Measurements from ENCODE around the gene CTNNAL1.
"Not testable (repeated sequence)": the region's sequence is repeated elsewhere in the genome, so short reads cannot be mapped to it uniquely, and the experiment has no call there.

The CTNNAL1 gene, protein sequence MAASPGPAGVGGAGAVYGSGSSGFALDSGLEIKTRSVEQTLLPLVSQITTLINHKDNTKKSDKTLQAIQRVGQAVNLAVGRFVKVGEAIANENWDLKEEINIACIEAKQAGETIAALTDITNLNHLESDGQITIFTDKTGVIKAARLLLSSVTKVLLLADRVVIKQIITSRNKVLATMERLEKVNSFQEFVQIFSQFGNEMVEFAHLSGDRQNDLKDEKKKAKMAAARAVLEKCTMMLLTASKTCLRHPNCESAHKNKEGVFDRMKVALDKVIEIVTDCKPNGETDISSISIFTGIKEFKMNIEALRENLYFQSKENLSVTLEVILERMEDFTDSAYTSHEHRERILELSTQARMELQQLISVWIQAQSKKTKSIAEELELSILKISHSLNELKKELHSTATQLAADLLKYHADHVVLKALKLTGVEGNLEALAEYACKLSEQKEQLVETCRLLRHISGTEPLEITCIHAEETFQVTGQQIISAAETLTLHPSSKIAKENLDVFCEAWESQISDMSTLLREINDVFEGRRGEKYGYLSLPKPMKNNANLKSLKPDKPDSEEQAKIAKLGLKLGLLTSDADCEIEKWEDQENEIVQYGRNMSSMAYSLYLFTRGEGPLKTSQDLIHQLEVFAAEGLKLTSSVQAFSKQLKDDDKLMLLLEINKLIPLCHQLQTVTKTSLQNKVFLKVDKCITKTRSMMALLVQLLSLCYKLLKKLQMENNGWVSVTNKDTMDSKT

DNA sequence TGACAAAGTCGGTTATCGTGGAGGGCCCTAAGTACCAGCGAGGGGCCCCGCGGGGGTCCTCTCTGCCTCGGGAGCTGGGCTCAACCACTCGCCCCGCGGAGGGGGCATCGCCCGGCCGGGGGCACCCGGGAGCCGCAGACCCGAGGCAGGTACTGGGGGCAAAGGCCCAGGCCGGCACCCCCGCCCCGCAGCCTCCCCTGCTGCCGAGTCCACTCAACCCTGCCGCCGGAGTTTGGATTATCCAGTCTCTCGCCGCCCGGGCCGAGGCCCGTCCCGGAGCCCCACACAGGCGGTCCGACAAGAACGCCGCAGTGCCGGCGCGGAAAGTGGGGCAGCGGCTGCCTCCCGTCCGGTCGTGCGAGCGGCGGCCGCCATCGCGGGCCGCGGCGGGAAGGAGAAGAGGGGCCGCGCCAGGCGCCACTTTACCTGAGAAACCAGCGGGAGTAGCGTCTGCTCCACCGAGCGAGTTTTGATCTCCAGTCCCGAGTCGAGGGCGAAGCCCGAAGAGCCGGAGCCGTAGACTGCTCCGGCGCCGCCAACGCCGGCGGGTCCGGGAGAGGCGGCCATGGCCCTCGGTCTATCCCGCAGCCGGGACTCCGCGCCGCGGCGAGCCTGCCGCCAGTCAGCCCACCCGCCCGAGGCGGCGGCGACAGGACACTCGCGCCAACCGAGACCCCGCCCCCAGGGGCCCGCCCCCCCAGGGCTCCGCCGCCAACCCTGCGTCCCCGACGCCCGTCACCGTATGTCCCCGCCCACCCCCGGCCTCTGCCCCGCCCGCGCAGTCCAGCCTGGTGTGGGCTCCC lies at the start of gene CTNNAL1:
TSS of gene CTNNAL1 (minus strand) at position 624 of the 803 bp plus-strand sequence. CDS start at position 567, 57 bp downstream.
- peak; percentile 92 for DNase-seq

DNA sequence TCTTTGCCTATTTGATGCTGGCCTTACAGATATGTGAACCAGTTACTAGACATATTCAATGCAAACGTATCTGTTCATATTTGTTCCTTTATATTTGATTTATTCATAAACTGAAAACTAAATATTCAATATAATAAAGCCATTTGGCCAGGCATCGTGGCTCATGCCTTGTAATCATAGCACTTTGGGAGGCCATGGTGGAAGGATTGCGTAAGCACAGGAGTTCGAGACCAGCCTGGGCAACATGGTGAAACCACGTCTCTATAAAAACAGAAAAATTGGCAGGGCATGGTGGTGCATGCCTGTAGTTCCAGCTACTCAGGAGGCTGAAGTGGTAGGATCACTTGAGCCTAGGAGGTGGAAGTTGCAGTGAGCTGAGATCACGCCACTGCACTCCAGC lies 49.2 kb upstream of the CTNNAL1 start:
- DNase-seq: no peak

DNA sequence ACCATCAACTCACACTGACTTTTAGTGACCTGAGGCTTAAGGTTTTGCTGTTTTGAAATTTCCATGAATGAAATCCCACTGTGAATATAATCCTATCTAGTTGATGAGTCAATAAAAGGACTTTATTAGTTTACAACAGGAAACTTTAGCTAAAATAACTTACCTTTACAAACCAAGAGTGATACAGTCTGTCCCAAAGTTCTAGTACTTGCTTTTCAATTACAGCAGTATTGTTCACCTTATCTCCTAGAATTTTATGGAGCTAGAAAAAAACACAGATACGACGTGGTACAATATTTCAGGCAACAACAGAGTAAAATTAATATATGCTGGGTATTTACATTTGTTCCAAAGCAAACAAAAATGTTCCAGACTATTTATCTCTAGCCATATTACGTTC lies 46.9 kb upstream of the CTNNAL1 start:
- no peak for DNase-seq

DNA sequence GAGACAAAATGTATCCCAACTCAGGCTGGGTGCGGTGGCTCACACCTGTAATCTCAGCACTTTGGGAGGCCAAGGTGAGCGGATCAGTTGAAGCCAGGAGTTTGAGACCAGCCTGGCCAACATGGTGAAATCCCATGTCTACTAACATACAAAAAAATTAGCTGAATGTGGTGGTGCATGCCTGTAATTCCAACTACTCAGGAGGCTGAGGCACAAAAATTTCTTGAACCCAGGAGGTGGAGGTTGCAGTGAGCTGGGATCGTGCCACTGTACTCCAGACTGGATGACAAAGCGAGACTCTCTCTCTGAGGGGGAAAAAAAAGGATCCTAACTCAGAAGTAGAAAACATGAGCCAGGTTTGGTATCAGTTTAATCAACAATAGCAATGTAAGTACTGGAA lies 39.8 kb upstream of the CTNNAL1 start:
- DNase-seq: not testable (repeated sequence)

DNA sequence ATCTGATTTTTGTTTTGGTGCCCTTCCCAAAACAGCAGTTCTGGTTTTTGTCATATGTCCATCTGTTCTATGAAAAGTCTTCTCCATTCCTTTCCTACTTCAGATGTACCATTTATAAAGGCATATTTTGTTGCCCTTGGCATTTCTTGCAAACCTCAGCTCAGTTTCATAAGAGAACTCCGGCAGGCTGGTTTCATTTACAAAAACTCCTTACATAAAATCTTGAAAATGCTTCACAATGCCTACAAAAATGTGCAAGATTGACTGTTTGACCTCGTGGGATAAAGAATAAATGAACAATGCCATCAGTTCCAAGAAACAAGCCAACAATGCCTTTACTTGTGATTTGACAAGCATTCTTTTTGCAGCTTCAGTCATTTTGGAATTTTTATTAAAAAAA lies 39.1 kb upstream of the CTNNAL1 start:
- DNase-seq: no peak

DNA sequence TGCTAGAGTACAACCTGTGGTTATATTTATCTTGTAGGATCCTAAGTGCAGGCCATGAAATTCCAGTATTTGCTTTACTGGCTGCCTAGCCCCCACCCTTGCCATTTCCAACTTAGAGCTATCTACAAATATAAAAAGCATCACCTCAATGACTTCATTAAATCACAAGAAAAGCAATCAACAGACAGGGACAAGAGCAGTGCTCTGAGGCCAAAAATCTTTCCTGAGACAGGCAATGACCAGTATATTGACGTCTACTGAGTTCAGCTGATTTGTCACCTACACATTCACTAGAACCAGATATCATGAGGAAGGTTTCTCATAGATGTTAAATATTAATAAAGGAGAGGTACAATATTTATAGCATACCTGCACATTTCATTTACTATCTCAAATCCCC lies 38.4 kb upstream of the CTNNAL1 start:
- no peak for DNase-seq

DNA sequence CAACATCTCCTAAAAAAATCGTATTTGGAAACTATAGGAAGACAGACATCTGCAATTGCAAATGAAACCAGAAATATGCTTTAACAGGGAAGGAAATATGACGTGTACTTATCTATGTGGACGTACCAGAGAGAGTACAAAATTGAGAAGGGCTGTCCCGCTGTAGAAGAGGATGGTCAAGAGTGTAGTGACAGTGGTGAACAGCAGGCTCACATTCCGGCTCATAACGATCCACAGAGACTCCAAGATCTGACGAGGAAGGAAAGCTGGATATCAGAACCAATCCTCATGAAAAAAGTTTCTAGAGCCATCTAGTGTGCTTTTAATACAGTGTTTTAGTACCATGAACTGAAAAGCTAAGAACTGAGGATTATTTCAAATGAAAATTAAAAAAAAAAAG lies 37.1 kb upstream of the CTNNAL1 start:
- DNase-seq: no peak

DNA sequence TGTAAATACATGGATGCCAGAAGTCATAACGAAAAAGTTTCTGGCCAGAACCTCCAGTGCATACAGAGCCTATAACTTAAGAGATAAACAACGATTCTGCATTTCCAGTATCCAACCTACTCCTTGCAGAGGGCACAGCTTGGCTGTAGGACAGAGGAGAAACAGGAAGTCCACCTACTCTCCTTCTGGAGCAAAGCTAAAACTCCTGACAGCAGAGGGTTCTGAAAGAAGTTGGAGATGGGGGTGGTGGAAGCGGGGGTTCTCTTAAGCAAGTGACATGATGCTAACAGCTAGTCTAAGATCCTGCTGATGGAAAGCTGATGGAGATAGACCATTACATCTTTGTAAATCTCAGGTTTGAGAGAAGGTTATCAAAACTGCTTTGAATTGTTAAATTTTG lies 35.5 kb upstream of the CTNNAL1 start:
- no peak for DNase-seq

DNA sequence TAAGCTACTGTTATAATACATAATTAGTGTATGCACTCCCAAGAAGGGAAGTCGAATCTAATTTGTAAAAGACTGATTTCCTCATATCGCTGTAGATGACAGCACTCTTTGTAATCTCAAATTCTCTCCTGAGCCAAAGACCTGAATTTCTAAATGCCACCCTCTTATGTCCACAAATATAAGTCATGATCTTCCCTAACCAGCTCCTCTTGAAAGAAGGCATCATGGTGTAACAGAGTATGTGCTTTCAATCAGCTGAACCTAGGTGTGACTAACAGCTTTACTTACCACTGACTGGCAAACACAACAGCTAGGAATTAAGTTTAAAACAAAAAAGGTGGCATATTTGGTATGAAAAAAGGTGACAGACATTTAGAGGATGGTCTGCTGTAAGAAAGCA lies 34.0 kb upstream of the CTNNAL1 start:
- DNase-seq: no peak

DNA sequence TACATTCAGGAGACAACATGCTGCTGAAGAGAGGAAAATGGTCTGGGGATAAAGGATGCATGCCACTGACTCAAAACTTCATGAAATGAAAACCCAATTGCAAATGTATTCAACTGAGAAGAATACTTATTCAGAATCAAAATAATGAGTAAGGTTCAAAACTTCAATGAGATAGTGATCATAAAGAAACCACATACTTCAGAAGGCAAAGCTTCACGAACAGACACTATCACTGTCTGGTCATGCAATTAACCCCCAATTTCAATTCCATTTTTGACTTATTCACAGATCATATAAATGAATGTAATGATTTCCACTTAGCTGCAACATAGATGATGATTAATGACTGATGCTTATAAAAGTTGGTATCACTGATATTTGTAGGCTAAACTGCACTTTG lies 33.0 kb upstream of the CTNNAL1 start:
- peak; percentile 27 for DNase-seq

DNA sequence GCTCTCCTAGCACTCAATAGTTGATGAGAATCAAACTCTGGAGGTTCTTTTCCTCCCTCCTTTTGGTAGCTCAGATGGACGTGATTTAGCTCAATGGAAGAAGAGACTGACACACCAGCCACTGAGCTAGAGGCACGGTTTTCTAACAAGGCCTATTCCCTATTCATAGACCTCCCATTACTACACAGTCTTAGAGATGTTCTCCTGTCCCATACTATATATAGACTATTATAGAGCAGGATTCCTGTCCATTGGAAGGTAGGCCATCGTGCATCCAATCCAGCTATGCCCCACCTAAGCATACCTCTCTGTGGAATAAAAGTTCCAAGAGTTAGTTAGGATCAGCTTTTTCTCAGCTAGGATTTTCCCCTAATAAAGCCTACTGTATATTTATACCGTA lies 30.3 kb upstream of the CTNNAL1 start:
- no peak for DNase-seq

DNA sequence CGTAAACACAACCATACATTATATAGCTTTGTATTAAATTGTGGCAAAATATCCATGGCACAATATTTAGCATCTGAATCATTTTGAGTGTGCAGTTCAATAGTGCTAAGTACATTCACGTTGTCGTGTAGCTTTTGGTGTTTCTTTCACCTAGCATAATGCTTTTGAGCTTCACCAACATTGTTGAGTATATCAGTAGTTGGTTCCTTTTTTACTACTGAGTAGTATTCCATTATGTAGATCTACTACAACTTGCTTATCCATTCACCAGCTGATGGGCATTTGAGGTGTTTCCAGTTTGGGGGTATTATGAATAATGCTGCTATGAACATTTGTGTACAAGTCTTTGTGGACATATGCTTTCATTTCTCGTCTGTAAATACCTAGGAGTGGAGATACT lies 27.3 kb upstream of the CTNNAL1 start:
- no peak for DNase-seq

DNA sequence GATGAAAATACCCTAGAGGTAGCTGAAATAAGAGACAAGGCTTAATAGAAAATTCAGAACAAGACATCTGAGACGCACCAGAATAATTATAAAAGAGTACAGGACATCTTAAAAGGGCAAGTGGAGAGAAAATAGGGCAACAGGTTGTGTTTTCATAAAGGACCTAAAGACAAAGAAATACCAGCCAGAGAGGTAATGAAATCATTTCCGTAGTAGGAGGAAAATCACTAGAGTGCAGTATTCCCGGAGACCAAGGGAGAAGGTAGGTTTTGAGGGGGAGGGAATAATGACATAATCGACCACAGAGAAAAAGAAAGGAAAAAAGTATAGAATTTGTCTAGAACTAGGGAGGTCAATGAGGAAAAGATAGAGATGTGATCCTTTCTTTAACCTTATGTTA lies 26.2 kb upstream of the CTNNAL1 start:
- no peak for DNase-seq

DNA sequence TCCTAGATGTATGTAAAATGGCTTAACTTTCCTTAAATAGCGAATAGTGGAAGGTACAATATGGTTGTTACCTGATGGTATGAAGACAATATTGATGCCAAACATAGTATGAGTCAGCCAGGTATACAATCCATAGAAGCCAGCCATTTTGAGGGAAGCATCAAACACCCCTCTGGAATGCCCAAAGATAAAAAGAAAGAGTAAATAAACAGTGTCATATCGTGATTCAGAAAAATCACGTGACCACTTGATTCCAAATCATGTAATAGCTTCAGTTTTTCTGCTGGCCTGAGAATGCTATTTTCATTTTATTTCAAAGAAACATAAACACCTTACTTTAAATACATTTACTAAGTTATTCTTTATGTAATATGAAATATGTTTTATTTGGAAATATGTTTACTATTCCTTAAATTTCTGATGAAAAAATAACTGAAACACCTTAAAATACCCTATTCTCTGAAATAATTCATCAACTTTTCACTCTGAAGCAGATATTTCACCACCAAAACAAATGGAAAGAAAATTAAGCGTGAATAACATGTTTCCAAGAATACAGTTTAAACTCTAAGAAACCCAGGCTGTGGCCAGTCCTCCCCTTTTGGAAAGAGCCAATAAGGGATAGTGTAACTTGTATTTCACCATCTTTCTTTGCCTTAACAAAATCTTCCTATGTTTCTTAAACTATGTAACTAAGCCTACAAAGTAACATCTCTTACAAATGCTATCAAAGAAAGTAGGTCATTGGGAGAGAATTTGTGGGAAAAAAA lies 24.8 kb upstream of the CTNNAL1 start:
- no peak for DNase-seq

DNA sequence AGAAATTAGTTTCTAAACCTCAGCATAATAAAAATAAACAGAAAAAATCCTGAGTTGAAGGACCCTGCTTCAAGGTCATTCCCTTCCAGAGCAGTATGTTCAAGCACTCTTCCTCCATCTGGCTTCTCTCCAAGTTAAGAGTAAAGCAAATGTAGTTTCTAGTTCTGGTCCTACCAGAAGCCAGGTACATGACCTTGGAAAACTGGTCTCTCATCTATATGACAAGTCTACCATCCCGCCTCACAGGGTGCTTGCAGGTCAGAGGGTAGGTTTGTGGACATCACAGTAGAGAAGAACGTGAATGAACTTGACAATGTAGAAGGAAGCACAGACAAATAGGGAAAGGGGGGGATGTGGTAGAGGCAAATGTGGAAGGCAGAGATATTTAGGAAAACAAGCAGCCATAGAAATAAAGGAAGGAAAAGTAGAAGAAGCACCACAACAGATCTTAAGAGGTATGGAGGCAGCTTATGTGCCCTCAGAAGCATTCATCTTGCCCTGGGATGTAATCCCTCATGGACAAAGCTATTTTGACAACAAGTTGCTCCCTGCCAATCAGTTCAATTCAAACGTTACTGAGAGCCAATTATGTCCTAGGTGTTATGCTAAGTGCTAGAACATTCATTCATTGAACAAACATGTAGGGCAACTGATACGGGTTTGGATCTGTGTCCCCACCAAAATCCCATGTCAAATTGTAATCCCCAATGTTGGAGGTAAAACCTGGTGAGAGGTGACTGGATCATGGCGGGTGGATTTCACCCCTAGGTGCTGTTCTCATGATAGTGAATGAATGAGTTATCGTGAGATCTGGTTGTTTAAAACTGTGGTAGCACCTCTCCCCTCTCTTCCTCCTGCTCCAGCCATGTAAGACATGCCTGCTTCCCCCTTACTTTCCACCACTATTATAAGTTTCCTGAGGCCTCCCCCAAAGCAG lies 23.7 kb upstream of the CTNNAL1 start:
- DNase-seq: no peak

DNA sequence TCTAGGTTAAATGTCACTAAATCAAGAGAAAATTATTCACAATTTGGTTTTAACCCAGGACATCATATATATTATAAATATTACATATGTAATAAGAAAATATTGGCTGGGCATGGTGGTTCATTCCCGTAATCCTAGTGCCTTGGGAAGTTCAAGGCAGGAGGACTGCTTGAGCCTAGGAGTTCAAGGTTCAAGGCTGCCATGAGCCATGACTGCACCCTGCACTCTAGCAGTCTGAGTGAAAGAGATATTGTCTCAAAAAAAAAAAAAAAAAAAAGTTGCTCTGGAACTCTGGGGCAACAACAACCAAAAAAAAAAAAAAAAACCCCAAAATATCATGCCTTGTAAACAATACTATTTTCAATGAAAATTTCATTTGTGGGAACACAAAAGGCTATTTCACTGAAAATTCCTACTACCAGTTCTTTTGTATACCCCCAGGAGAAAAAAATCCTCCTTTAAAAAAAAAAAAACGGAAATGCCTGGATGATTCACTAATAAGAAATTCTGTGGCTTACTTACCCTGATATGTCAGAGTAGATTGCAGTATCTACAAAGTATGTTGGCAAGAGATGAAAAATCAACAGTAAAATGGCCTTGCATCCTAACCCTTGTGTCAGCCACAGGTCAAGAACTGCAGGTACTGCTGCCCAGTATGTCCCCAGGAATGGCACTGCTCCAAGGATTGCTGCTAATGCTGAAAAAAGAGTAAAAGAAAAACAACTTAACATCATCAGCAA lies 22.6 kb upstream of the CTNNAL1 start:
- DNase-seq: no peak

DNA sequence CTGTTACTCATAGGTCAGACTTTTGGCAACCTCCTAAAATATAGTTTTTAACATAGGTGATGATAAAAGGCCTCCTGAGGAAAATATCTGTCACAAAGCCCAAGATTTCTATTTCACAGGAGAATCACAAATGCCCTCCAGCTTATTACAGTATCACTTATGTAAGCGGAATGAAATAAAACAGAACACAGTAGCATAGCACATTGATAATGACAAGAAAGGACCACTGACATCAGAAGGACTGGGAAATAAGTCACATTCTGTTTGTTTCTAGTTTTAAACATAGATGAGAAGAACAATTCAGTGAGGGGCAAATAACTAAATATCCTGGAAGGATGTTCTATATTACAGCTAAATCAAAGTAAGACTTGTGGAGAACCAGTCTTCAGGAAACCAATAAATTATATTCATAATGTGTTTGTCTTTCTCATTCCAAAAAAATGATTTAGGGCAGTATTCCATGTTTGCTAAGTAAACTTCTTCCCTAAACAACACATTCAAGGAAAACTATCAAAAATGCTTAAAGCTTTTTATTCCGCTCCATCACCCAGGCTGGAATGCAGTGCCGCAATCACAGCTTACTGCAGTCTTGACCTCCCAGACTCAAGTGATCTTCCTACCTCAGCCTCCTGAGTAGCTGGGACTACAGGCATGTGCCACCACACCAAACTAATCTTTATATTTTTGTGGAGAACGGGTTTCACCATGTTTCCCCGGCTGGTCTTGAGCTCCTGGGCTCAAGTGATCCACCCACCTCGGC lies 20.8 kb upstream of the CTNNAL1 start:
- DNase-seq: no peak

DNA sequence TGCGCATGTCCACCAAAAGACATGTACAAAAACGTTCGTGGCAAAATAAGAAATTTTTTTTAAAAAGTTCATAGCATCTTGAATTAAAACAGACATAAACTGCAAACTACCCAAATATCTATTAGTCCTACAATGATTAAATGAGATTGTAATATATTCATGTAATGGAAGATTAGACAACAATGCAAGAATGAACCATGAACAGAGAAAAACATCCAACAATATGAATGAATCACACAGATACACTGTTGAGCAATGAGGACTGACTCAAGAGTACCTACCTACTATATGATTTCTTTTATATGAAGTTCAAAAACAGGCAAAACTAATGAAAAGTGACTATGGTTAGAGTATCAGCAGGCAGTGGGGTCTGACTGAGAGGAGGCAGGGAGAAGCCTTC lies 17.9 kb upstream of the CTNNAL1 start:
- no peak for DNase-seq

DNA sequence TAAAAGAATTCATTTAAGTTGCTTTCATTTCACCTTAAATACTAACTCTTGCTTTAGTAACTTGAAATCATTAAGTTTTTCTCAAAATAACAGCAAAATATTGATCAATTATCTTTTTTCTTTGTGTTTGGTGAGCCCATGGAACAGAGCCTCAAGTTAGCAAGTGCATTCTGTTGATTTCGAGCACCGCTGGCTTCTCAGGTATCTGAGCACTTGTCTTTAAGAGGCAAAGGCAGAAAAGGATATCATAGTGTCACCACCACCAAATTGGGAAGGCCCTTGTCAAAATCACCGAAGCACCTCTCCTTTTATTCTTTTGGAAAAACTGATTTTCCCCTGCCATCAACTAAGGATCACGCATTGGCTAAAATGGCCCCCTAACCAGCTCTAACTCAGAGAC lies 17.1 kb upstream of the CTNNAL1 start:
- DNase-seq: no peak

DNA sequence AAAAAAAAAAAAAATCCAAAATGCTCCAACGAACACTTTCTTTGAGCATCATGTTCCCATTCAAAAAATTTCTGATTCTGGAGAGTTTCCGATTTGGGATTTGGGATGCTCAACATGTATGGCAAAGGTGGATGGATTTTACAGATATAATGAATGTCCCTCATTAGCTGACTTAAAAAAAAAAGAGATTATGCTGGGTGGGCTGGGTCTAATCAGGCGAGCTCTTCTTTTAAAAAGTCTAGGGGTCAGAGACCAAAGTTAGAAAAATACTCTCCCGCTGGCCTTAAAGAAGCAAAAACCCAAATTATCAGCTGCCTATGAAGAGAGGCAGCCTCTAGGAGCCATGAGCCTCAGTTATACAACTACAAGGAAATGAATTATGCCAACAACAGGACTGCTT lies 15.2 kb upstream of the CTNNAL1 start:
- no peak for DNase-seq

All from activated CD4-positive, alpha-beta T cell treated with anti-CD3 and anti-CD28 coated beads, Interleukin-10, Interleukin-2, amounts not matched to agents 100 ng/mL and 50 ng/mL, durations not matched to agents 16 hours and 8 hours (primary cell).